GM18907 (cell line): Measurements from ENCODE around the gene CFDP1.
"Not testable (repeated sequence)": the region's sequence is repeated elsewhere in the genome, so short reads cannot be mapped to it uniquely, and the experiment has no call there.

Source experiments
- ATAC-seq: cut with Tn5 transposase; IDR thresholded peaks from one replicate; pipeline ENCODE4 v1.9.1; 2021; ENCODE audit warnings: mild to moderate bottlenecking, moderate library complexity; ENCODE audit not compliant: unreplicated experiment

Gene CFDP1

GRCh38 chr16:75298267-75298666 lies 135.0 kb downstream of the CFDP1 start:
- ATAC-seq, result no peak

GRCh38 chr16:75296606-75297005 lies 136.7 kb downstream of the CFDP1 start:
- ATAC-seq, result no peak

DNA sequence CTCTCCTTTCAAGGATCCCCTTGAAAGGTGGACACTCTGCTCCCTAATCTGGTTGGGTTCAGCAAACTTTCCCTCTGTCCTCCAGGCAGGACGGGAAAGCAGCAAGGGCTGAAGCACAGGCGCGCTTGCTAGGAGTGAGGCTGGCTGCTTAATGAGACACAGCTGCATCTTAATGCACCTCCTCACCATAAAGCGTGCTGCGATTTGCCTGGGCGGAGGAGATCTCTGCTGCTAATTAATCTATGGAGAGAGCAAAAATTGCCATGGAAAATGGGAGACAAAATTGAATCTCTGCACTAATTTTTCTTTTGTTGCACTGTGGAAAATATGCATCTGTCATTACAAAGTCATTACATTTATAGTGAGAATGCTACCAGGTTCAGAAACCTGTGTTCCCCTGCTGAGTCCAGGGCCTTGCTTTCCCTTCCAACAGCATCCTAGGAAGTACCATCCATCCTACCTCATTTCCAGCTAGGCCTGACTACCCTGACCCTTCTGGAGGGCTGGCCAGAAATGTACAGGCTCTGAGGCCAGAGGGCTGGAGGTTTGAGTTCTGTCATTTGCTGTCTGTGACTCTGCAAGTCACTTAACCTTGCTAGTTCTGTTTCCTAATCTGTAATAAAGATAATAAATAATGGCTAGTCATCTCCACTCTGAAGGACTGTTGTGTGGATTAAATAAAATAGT lies 138.4 kb downstream of the CFDP1 start:
- ATAC-seq, result no peak

DNA sequence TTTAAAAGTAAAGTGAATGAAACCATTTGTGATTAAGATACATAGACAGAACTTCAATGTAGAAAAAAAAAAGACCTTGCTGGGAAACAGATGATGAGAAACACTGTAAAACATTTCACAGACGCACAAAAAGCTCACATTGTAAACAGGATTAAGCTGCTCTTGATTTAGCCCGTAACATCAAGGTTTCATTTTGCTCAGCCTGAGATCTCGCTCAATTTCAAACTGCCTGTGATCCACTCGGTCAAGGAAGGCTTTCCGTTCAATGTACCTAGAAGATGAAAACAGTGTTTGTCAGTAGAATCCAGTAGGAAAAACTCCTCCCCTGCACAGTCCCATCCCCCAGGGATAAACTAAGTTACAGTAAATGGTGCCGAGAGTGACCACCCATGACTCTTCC lies 139.5 kb downstream of the CFDP1 start:
- no peak for ATAC-seq

DNA sequence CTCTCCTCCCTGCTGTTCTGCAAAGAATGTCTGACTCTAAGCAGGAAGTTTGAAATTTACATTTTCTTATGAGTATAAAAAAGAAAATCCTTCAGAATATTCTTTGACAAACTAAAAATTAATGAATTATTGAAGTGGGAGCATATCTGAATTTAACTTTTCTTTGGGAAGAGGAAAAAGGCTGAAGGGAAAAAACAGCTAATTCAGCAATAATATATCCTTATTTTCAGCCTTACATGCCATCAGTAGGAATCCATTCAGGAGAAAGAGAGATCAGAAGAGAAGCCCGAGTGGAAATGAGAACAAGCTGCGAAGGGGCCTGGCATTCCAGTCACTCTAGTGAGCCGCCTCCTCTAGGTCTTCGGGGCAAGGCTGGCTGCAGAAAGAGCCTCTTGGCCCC lies 140.1 kb downstream of the CFDP1 start:
- no peak for ATAC-seq

DNA sequence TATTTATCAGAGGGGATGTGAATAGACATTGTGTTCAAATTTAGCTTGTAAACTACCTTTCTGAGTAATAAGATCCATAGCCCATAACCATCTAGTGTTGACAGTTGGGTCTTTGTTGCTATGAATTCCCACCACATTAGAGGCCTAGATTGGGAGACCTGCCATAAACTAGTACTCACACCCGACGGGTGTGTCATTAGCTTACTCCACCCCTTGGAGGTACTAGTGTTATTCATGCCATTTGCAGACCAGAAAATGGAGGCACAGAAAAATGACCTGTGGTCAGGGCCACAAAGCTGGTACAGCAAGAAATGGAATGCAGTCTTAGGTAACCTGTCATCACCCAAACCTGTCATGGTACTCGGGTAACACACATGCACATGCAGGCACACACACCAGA lies 140.6 kb downstream of the CFDP1 start:
- no peak for ATAC-seq

- no peak for ATAC-seq
These were observed 144.1 kb downstream of the CFDP1 start for GRCh38 chr16:75289189-75289588.

DNA sequence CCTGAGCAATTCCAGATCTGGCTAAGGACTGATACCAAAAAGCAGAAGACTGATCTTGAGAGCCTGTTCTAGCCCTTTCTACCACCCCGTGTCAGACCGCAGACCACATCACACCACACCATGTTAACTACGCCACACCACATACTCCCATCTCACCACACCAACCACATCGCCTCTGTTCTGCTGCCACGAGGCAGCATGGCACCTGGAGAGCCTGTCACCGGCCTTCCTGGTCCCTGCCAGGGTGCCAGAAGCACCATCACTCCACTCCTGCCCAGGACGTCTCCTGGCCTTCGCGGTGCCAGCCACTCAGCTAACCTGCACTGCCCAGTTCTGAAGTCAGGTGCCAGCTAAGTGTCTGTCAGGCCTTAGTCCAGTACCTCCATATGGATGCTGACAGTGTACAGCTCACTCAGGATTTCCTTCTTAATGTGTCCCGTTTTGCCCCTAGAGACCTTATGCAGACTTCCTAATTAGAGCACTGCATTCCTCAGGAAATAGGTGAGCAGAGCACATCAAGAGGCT lies 144.6 kb downstream of the CFDP1 start:
- ATAC-seq, result peak; percentile 53

DNA sequence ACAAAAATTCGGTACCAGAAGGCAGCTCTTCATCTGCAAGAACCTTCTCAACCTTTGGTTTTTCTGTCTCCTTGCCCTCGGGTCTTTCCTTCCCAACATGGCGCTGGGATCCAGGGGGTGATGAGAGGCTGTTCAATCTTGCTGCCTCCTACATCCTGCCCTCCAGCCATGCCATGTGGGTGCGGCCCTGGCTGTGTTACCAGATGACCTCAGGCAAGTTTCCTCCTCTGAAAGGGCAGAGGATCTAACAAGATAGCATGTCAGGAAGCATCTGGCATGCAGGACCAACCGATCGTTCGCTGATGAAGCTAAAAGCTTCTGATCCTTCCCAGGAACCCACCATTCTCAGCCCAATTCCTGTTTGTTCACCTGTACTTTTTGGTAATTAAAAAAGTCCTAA lies 145.1 kb downstream of the CFDP1 start:
- ATAC-seq, result peak; percentile 21

DNA sequence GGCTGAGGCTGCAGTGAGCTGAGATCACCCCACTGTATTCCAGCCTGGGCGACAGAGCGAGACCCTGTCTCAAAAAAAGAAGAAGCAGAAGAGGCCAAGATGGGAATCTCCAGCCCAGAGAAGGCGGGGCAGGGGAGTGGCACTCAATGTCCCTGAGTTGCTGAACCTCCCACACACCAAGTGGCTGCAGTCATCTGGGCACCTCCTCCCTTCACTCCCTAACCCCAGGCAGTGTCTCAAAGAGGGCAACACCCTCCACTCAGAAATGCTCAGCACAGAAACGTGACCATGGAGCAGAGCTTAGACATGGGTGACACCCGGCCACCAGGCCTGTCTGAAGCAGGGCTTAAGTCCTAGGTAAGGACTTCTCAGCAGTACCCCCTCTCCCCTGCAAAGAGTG lies 145.6 kb downstream of the CFDP1 start:
- no peak for ATAC-seq

DNA sequence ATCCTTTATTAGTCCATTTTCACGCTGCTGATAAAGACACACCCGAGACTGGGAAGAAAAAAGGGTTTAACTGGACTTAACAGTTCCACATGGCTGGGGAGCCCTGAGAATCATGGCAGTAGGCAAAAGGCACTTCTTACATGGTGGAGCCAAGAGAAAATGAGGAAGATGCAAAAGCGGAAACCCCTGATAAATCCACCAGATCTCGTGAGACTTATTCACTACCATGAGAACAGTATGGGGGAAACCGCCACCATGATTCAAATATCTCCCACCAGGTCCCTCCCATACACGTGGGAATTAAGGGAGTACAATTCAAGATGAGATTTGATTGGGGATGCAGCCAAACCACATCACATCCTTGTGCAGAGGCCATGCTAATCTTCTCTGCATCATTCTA lies 146.9 kb downstream of the CFDP1 start:
- ATAC-seq, result no peak

DNA sequence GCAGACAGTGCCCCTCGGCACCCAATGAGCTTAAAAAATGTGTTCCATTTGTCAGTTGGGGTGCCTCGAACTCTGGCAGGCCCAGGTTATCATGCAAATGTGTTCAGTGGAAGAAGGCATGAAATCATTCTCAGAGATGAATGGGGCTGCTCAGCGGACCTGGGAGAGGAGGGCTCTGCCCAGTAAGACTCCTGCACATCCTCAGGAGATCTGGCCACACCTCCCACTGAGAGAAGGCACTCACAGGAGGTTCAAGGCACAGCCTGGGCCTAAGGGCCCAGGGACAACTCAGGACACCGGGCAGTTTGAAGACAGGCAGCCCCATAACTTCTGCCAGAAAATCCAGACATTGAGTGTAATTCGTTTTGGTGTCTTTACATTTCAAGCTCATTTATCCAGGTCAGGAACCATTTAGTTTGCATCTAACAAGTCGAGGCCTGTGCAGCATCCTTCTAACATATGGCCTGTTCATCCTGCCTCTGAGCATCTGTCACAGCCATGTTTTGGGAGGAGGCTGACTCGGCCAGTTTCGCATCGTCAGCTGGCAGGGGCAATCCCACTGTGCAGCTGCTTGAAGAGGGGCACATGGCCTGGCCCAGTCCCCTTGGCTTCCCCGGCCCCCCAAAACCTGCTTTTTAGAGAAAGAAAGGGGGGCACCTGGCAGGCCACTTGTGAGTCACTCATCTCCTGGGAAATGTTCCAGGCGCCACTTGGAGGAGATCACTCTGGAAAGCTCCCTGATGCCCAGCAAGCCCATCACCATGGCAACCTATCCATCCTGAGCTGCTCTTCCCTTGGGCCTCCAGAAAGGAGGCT lies 150.6 kb downstream of the CFDP1 start:
- no peak for ATAC-seq

DNA sequence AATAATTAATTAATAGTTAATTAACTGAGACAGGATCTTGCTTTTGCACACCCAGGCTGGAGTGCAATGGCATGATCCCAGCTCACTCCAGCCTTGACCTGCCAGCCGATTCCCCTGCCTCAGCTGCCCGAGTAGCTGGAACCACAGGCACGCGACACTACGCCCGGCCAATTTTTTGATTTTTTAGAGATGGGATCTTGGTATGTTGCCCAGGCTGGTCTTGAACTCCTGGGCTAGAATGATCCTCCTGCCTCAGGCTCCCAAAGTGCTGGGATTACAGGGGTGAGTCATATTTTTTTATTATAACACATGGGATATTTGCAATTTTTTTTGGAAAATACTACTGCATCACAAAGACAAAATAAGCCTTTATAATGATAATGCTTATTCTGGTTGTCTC lies 151.5 kb downstream of the CFDP1 start:
- no peak for ATAC-seq

- ATAC-seq, result not testable (repeated sequence)
These were observed 152.3 kb downstream of the CFDP1 start for GRCh38 chr16:75281009-75281408.

DNA sequence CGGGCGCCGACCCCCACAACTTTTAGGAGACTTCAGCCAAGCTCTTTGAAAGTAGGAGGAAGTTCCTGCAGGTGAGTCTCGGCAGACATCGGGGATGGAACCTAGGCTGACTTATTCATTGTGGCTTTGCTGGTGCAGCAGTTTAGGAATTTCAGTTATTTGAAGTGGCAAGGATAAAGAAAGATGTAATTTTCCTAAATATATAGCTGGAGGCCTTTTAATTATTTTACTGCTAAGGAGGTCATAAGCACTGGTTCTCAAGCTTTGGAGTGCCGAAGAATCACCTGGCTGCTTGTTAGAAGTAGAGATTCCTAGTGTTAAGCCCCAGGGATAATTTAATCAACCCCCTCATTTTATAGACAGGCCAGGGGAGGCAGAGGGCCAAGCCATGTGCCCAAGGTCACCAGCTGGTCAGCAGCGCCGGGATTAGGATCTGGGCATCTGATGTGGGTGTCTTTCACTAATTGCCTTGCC lies 152.9 kb downstream of the CFDP1 start:
- no peak for ATAC-seq

DNA sequence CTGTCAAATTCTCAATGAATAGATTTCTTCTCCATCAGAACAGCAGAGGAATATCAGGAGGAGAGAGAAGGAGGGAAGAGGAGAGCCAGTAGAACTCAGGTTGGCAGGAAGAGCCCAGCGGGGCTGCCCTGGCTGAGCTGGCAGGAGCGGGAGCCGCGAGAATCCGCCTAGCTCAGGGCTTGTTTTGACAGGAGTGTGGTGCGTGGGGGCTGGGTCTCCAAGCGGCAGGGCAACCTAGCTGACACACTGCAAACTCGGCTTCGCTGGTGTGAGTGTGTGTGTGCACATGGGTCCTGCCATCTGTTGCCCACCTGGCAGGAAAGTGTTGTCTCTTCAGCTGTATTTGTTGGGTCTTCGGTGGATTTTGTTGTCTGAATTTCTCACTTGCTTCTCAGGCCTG lies 154.0 kb downstream of the CFDP1 start:
- ATAC-seq, result no peak

GRCh38 chr16:75273054-75273925 lies 160.0 kb downstream of the CFDP1 start:
- no peak for ATAC-seq

DNA sequence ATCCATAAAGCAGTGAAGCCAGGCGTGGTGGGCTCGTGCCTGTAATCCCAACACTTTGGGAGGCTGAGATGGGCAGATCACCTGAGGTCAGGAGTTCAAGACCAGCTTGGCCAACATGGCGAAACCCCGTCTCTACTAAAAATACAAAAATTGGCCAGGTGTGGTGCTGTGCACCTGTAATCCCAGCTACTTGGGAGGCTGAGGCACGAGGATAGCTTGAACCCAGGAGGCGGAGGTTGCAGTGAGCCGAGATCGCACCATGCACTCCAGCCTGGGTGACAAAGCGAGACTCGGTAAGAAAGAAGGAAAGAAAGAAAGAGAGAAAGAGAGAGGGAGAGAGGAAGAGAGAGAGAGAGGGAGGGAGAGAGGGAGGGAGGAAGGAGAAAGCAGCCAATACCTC lies 160.7 kb downstream of the CFDP1 start:
- not testable (repeated sequence) for ATAC-seq

DNA sequence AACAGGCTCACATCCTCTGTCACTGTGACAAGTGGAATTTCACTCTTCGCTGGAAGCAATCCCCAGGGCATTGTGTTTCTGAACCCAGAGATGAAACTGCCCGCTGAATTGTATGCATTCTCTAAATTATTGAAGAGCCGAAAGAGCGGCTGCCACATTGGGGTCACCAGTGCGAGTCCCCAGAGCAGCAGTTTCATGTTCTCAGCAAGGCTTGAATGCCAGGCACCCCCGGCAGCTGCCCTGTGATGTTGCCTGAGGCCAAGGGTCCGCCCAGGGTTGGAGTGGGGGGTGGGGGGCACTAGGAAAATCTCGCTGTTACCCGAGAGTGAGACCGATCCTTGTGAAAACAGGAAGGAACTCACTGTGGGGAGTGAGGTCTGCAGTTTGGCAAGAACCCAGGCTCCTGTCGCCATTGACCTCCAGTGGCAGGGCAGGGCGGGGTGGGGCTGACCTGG lies 161.2 kb downstream of the CFDP1 start:
- ATAC-seq, result peak; percentile 71

DNA sequence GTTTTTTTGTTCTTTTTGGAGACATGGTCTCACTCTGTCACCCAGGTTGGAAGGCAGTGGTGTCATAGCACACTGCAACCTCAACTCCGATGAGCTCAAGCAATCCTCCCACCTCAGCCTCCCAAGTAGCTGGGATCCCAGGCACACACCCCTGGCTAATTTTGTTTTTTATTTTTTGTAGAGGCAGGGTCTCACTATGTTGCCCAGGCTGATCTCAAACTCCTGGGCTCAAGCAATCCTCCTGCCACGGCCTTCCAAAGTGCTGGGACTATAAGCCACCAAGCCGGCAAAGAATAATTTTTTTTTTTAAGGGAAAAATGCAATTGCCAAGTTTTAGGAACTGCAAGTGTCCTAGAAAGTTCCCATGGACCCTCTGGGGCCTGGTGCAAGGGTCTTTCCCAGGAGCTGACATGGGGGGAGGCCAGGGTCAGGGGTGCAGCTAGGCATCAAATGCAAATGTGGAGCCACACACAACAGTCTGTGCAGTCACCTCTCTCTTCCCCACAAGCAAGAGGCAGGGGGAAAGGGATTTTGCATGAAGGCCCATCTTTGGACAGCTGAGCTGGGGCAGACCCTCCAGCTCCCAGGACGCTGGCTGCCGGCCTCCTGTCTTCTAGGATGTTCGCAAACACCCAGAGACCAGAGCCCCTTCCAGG lies 161.7 kb downstream of the CFDP1 start:
- peak; percentile 31 for ATAC-seq
